GM18499 (cell line): ENCODE data around the gene GDAP1L1.

Experiments
- ATAC-seq: cut with Tn5 transposase; IDR thresholded peaks from one replicate; pipeline ENCODE4 v1.9.1; 2021; ENCODE audit warnings: moderate number of reproducible peaks; ENCODE audit not compliant: insufficient read depth, unreplicated experiment

Gene GDAP1L1

DNA sequence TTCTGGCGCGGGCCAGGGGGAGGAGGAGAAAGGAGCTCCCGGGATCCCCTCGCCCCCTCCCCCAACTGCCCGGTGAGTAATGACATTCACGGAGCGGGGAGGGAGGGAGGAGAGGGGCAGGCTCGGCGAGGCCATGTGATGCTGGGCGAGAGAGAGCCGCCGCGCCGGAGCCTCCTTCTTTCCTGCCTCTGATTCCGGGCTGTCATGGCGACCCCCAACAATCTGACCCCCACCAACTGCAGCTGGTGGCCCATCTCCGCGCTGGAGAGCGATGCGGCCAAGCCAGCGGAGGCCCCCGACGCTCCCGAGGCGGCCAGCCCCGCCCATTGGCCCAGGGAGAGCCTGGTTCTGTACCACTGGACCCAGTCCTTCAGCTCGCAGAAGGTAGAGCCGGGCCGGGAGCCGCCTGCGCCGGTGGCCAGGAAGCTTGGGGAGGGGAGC, at the start of gene GDAP1L1:
TSS of gene GDAP1L1 (plus strand) at position 178 of the 441 bp plus-strand sequence. CDS start at position 205, 27 bp downstream.
- ATAC-seq: no peak

DNA sequence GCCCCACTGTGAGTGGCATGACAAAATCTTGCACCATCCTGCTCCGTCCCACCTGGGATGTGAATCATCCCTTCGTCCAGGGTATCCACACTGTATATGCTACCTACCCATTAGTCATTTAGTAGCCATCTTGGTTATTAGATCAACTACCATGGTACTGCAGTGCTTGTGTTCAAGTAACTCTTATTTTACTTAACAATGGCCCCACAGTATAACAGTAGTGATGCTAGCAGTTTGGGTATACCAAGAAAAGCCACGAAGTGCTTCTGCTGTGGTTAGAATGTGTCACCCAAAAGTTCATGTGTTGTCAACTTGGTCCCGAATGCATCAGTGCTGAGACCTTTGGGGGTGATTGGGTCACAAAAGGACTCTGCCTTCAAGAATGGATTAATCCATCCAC, 48.2 kb upstream of the GDAP1L1 start:
- ATAC-seq: no peak

DNA sequence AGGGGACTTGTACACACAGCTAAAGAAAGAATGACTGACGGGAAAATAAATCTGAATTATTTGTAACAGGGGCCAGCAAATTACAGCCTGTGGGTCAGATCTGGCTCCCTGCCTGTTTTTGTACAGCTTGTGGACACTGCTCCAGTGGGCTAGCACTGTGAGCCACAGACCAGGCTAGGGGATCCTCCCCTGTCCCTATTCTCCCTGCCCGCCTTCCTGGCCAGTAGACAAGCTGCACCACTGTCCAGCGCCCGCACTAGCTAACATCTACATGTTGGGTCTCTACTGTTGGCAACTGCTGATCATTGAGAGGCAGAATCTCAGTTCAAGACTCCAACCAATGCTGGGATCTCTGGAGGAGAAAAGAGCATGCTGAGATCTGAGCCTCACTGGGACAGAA, 47.2 kb upstream of the GDAP1L1 start:
- ATAC-seq: no peak

DNA sequence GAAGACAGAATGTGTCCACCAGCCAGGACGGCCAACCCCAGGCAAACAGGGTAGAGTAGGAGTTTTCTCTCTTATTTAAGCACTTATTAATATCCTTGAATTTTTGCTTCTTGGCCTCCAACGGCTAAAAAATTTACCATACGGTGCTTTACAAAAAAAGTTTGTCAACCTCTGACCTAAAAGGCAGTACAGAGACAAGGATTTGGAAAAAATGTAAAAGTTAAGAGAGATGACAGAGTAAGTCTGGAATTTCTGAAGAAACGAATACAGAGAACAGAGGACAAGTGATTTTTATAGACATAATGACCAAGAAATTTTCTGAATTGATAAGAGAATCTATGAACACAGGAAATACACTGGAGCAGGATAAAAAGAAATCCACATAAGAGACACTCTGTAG, 46.7 kb upstream of the GDAP1L1 start:
- no peak for ATAC-seq

DNA sequence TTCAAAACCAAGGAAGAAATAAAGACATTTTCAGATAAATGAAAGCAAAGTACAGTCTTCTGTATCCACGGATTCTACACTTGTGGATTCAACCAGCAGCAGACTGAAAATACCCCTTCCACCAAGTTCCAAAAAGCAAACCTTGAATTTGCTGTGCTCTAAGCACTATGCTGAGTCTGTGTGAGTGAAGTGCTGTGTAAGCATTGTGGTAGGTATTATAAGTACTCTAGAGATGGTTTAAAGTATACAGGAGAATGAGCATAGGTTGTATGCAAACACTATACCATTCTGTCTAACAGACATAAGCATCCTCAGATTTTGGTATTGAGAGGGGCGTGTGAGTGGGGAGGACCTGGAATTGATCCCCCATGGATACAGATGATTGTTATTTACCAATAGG, 46.1 kb upstream of the GDAP1L1 start:
- no peak for ATAC-seq

DNA sequence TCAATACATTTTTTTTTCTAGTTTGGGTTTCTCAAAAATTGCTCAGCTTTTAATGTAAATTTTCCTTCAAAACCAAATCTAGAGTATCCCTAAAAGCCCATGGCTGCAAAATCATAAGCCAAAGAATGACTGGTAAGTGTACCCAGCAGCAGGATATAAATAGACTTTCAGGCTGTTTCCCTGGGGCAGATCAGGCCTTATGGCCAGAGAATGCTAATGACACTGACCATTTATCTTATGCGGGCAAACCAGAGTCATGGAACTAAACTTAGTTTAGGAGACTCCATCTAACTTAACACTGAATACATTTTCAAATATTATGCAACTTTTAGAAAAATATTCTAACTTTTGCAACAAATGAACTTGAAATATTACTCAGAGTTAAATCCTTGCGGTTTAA, 43.9 kb upstream of the GDAP1L1 start:
- no peak for ATAC-seq

DNA sequence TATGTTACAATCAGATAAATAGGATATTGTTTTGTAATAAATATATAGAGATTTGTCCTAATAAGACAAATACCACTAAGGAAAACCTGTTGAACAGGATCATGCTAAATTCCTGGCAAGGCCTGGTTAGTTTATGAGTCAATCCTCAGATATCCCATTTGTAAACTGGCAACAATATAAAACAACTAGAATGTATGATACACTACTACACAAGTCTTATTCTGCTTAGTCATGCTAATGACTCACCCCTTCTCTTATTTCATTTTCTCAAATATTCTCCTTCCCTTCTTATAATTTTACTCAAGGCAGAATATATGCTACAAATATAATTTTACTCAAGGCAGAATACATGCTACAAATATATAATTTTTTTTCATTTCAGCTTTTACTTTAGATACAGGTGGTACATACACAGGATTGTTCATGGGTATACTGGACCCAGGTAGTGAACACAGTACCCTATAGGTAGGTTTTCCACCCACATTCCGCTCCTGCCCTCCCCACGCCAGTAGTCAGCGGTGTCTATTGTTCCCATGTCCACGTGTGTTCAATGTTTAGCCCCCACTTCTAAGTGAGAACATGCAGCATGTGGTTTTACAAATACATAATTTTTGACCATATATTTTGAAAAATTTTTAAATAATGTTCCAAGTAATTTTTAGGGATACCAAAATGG, 42.8 kb upstream of the GDAP1L1 start:
- ATAC-seq: no peak

DNA sequence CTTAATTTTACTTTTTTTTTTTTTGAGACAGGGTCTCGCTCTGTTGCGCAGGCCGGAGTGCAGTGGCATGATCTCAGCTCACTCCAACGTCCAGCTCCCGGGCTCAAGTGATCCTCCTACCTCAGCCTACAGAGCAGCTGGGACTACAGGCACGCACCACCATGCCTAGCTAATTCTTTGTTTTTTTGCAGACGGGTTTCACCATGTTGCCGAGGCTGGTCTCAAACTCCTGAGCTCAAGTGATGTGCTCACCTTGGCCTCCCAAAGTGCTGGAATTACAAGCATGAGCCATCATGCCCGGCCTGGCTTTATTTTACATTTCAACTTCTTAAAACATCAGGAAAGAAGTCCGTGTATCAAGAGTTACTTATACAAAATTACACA, 42.3 kb upstream of the GDAP1L1 start:
- ATAC-seq: no peak

DNA sequence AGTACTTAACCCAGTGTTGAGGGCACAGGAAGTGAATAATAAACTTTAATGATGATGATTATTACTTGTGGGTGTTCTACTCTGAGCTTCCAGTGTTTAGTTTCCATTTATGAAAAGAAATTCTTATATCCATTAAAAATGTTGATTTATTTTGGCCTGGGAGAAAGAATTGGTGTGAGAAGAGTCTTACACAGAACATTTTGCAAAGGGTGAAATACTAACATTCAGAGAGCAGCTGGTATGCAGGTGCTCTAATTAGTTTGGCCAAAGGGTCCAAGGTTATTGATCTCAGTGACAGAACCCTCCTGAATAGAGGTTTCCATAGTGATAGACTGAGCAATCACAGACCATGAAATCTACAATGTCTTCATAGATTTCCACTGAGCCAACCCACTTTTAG, 41.0 kb upstream of the GDAP1L1 start:
- no peak for ATAC-seq

DNA sequence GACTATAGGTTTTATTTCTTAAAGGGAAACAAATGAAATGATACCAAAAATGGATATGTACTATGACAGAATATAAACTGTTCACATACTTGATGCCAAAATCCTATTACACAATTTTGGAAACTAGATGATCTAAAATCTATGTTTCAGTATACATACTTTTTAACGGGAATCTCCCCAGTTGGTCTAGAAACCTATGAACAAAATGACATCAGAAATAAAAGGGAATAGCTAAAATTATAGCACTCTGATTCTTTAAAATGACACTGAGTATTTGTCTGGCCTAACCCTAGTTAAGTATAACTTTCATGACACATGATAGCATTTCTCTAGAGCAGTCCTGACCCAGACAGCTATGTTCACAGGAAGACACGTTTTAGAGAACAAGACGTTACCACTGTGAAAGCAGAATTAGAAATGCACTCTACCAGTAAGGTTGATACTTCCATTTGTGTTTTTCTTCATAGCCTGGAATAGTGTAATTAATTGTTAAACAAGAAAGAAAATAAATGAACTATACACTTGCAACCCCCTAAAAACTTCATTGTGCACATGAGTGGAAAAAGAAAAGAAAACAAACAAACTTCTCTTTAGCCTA, 39.9 kb upstream of the GDAP1L1 start:
- ATAC-seq: no peak

DNA sequence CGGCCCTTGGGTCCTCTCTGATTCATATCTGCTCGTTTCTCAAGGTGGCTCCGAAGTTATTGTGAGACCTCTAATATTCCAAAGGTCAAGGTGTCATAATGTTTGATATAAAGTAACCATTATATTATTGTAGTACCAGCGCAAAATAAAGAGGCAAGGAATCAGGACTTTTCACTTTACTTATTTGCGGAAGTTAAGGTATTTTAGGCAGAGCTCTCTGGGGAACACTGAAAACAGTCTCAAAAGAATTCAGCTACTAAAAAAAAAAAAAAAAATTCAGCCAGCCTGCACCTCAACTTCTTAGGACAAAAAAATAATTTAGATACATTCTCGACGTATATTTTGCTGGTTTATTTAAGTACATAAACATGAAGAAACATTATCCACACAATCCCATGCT, 38.9 kb upstream of the GDAP1L1 start:
- ATAC-seq: no peak

DNA sequence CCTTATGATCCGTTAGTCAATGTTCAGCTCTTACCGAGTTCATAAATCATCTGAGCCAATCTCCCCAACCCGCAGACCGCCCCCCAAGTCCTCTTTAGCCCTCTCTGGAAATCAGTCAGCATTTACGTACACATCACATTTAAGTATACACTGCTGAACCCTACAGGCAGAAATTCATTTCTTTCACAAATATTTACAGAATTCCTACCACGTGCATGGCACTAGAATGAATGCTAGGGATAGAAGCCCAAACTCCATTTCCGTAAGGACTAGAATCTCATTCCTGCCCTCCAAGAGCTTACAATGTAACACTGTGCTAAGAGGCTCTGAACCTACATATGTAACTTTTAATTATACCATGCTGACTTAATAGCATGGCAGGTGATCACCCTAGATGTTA, 38.3 kb upstream of the GDAP1L1 start:
- no peak for ATAC-seq

DNA sequence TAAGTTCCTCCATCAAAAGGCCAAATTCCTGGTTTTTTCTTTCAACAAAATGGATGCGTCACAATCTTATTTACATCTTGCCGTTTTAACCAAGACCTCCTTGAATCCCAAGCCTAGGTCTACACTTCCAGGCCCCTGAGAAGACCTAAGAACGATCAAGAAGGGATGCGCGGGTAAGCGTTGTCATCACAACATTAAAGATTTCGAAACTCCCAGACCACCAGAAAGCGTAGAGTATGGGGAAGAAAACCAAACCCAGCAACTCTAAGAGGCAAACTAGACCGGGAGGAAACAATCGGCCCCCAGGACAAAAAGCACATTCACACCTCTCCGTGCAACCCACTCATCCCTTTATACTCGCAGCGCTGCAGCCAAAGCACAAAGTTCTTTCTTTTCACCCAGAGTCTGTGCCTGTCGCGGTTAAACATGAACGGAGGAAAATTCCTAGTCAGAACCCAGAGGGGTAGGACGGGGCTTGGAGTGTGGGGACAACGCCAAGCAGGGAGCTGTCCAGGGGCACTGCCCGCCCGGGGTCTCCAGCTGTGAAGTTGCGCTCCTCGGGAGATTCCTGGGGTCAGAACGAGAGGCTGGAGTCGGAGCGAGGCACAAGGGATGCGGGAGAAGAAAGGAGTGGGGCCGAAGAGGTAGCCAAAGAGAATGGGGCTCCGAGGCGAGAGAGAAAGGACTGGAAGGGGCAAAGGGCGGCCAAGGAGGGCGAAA, 37.3 kb upstream of the GDAP1L1 start:
- ATAC-seq: no peak

DNA sequence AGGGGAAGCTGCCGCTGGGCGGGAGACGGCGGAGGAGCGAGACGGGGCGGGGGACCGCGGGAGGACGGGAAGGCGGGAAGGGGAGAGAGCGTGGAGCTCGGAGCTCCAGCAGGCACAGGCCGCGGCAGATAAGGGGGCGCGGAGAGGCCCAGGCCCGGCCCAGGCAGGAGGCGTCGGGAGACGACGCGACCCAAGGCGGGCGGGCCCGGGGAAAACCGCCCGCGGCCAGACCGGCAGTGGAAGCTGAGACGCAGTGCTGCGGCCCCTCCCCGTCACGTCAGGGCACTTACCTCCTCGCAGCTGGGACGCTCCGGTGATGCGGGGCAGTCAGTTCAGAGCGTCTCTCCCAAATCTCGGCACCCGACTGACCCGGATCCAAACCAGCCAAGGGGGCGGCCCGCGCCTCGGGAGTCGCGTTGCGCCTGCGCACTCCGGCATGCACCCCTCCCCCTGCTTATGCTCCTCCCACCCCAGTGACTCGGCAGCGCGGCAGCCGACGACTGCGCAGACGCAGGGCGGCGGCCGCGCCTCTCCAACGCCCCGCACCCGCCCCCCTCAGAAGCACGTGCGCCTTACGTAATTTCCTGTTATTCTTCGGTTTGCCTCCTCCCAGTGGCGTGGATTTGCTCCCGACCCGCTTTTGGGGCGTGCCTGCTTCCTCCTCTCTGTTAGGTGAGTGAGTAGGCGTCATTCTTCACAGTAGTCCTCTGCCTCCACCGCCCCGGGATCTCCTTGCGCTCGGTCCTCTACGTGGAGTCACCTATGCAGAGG, 36.5 kb upstream of the GDAP1L1 start, which contains the start of gene OSER1:
TSS of gene OSER1 (minus strand) at position 366 of the 771 bp plus-strand sequence. CDS start 3,814 bp downstream, outside the sequence.
- peak; percentile 52 for ATAC-seq

DNA sequence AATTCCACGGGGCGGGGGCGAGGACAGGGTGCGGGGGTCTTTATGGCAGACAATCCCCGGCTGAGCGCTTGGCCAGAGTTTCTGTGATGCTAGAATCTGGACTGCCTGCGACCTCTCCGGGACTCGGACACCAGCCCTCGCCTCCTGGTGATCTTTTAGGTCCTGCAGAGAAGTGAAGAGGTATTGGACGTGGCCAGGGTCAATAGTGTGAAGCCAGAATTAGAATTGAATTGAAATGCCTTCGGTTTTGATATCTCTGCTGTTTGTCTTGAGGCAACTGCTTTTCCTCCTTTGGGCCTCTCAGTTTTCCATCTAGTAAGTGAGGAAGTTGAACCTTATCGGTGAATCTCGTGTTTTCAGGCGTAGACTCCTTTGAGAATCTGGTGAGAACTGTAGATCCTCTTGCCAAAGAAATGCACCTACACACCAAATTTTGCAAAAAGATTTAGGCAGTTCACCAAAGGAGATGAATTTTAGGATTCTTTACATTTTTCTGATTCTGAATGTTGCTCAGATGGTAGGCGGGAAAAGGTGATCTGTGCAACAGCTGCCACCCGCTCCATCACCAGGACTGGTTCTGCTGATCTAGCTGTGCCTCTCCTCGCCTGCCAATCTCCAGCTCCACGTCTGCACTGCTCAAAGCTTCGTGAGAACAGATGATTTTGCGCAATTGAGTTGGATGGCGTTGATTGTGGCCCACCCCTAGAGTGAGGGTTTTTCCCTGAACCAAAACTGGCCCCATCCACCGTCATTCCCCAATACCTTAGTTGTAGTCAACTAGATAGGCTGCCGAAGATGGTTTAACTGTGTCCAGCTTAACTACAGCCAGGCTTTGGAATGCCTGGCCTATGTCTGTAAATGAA, 35.7 kb upstream of the GDAP1L1 start:
- ATAC-seq: peak; percentile 9

DNA sequence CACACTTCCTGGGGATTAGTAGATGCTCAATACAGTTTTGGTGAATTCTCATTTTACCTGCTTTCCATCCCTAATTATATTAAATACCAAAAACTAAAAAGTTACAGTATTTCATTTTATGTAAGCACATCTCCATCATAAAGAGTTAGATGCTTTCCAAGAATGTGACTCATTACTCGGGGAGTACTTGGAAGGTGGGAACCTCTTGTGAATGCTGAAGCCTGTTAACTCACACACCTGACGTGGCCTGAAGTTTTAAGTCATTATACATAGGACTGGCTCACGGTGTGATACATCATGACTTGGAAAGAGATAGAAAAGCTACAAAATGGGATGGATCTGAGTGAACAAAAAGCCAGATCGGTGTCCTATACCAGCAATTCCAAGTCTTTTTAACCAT, 34.3 kb upstream of the GDAP1L1 start:
- ATAC-seq: no peak

DNA sequence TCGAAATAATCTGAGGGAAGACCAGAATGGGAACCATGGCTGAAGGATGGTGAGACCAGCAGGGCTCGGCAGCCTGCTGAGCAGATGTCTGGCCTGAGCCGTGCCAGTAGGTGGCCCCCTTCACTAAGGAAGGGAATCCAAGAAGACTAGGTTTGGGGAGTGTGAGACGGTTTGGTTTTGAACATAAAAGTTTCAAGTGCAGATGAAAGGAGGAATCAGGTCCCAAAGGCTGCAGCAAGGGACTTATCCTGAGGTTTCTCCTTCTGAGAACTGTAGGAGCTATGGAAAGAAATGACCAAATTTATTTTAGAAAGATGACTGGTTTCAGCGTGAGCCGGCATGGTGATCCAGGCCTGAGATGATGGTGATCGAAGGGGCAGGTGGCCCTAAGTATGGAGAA, 32.0 kb upstream of the GDAP1L1 start:
- no peak for ATAC-seq

DNA sequence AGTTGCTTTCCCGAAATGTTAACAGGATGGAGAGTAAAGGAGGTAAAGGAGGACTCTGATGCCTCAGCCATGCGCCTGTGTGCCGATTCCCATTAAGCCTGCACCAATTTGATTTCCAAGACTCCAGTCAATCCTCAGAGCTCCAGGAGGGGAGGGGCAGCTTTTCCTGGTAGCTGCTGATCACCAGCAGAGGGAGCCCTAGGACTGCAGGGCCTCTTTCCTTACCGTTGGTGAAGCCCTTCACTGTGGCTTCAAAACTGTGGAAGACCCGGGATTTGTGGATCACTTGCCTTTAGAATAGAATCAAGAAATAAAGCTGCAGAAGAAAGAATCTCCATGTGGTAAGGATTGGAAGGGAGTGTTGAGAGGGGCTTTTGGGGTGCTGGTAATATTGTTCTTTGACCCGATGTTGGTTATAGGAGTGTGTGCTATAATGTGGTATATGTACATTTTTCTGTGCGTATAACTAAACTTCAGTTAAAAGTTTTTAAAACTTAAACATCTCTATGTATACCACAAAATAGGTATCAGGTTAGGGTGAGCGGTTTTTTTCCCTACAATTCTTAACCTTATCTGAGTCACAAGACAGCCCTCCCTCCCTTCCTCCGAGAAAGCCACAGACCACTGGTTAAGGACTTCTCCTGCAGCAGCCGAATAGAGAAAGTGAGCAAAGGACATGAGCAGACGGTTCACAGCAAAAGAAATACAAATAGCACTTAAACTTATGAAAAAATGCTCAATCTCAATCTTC, 29.6 kb upstream of the GDAP1L1 start:
- ATAC-seq: no peak

DNA sequence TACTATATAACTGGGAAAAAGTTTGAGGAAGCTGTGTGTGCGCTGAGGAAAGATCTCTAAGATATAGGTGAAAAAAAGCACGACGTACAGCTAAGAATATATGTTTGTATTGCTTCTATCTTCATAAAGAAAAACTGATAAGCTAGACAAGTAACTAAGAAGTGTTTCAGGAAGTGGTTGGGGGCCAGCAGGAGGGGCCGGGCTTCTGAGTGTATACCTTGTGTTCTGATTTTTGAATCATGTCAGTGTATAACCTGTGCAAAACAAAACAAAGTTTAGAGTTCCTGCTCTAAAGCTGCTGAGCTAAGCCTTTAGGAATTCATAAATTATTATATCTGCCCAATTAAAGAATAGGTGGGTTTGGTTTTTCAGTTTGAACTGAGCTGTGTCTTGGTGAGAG, 28.7 kb upstream of the GDAP1L1 start:
- no peak for ATAC-seq
